ENCODE measurements around the gene KCNQ1OT1. TPM values are rescaled to one million over a fixed set of nuclear protein-coding genes. Genes with fewer than 3 reads are reported as not detected.

KCNQ1OT1 gene
- total RNA-seq, 4 donors from 2014 or later: 1.8 to 6.8 (median 3.9) TPM

GRCh38 chr11:2576111-2576510 is 123.7 kb downstream of the KCNQ1OT1 start:
- no peak for TF ChIP-seq CTCF (IDR thresholded peaks at IDR 0.05; ENCODE audit: low read depth)

DNA sequence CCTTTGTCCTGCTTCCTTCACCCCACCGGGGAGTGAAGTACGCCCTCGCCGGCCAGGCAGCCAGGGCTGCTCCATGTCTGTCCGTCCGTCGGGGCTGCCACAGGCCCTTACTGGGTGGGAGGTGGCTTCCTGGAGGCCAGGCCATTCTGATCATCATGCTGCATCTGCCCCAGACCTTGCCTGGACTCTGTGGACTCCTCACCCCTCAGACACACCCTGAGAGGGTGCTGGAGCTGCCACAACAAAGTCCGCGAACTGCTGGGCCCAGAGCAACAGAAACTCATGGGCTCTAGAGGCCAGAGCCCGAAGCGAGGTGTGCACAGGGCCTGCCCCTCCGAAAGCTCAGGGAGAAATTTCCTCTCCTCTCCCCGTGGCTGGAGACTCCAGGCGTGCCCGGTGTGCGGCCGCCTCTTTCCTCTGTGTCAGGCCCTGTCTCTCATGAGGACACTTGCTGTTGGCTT is 124.2 kb downstream of the KCNQ1OT1 start:
- no peak for TF ChIP-seq CTCF (IDR thresholded peaks at IDR 0.05; ENCODE audit: low read depth)

DNA sequence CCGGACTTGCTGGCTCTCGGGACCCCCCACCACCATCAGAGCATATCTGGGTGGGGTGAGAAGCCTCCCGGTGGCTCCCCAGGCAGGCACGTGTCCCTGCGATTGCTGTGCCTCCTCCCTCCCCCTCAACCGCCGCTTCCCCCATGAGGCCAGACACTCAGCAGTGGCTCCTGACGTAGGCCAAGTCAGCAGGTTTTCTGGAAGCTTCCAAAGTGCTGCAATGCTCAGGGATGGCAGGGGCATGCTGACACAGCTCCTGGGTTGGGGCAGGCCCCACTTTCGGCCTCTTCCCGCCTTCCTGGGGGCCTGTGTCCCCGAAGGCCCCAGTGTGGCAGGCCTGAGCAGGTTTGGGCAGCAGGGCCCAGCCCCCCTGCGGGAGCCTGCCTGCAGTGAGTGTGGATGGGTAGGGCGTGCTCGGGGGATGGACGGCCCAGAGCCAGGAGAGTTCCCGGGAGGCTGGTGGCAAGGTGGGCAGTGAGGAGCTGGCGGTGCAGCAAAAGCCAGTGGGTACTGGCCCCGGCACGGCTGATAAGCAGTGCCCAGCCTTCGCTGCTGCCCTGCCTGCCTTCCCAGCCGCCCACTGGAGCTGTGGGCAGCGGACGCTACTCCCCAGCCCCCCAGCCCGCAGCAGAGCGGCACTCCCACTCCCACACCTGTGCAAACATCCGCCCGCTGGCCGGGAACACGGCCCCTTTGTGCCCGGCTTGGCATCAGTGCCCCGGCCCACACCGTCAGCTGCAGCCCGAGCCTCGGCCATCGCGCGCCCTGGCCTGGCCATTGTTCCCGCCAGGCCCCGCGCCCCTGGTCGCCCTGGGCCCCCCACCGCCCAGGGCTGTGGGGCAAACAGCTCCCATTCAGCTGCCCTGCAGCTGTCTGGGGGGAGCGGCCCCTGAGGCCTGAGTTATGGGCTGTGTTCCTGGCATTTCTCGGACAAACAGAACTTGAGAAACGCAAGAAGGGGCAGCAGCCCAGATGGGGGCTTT is 125.0 kb downstream of the KCNQ1OT1 start:
- no peak for TF ChIP-seq CTCF (IDR thresholded peaks at IDR 0.05; ENCODE audit: low read depth)

- TF ChIP-seq CTCF (IDR thresholded peaks at IDR 0.05; ENCODE audit: low read depth): no peak
Measured at GRCh38 chr11:2574043-2574552, 125.7 kb downstream of the KCNQ1OT1 start.

GRCh38 chr11:2573240-2574042 is 126.4 kb downstream of the KCNQ1OT1 start:
- TF ChIP-seq CTCF (IDR thresholded peaks at IDR 0.05; ENCODE audit: low read depth): no peak

DNA sequence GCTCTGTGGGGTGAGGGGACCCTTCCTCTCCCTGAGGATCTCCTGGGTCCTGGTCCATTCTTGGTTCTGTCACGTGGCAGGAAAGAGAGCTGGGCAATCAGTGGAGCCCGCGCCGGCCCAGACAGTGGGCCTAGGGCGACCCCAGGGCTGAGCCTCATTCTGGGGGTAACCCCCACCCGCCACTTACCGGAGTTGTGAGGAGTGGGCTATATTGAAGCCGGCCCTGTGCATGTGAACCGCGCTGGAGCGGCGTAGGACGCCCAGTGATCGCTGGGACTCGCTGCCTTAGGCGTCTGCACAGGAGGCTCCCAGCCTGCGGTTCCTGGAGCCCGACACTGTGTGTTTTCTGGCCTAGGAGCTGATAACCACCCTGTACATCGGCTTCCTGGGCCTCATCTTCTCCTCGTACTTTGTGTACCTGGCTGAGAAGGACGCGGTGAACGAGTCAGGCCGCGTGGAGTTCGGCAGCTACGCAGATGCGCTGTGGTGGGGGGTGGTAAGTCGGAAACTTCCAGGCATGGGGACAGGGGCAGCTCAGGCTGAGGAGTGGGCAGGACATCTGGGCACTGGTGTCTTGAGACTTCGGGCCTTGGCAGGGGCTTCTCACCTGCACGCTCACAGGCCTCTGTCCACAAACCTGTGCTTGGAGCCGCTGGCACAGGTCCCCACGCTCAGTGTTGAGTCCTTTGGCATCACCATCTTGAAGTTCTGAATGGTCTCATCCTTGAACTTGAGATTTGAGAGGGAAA is 127.1 kb downstream of the KCNQ1OT1 start:
- no peak for TF ChIP-seq CTCF (IDR thresholded peaks at IDR 0.05; ENCODE audit: low read depth)
